ENCODE data around the gene FRMD4A. TPM values are rescaled to one million over a fixed set of nuclear protein-coding genes. Genes with fewer than 3 reads are reported as not detected.
A peak's percentile ranks its signal among the peaks of the same experiment; 100 is the strongest.

The FRMD4A gene
- total RNA-seq, 1 donor from 2014 or later = 20.2 TPM

- Histone ChIP-seq H3K9ac (no peak overlapping the region), H3K79me2 (ENCODE audit: low read depth) (no peaks in the 10 kb centered on the region), H3K4me1 (peaks cover 31% of the 10 kb centered on the region), H2AFZ (replicated peaks) (no peak overlapping the region), H3K27ac (no peak overlapping the region), H4K20me1 (ENCODE audit: low read depth) (no peaks in the 10 kb centered on the region), H3K4me2 (peak overlapping the region; percentile 28), H3K4me3 (no peak overlapping the region), H3F3A (ENCODE audit: low read depth) (peaks cover 16% of the 10 kb centered on the region), H3K36me3 (no peaks in the 10 kb centered on the region), H3K9me3 (ENCODE audit: low read depth) (no peaks in the 10 kb centered on the region), H3K27me3 (no peaks in the 10 kb centered on the region)
- Mint-ChIP-seq H3K27ac (no peak overlapping the region), H3K9me3 (no peaks in the 10 kb centered on the region), H3K27me3 (ENCODE audit: insufficient read depth, low read depth) (peaks cover 2% of the 10 kb centered on the region), H3K4me1 (peaks cover 63% of the 10 kb centered on the region), H3K36me3 (peaks cover 1% of the 10 kb centered on the region), H3K4me3 (no peak overlapping the region)
- no peak for DNase-seq (ENCODE audit: low spot score)
- TF ChIP-seq EZH2phosphoT487 (IDR thresholded peaks at IDR 0.05) = no peak
- no peak for TF ChIP-seq EZH2 (IDR thresholded peaks at IDR 0.05)
- TF ChIP-seq CTCF (IDR thresholded peaks at IDR 0.05) = no peak
Measured at GRCh38 chr10:13712837-13713581, 617.7 kb downstream of the FRMD4A start.

DNA sequence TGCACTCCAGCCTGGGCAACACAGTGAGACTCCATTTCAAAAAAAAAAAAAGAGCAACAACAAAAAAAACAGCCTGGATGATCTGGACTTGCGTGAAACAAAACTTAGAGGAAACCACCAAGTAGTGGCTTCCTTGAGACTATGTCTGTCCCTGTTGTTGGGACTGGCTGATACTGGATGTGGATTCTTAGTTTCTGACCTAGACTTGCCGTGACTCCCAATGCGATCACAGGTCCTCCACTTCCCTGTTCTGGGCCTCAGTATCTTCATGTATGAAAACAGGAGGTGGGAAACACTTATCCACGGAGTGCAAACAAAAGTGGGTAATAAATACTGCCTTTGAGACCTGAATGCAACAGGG is 618.3 kb downstream of the FRMD4A start:
- DNase-seq (ENCODE audit: low spot score) = no peak
- Histone ChIP-seq H3K9me3 (ENCODE audit: low read depth) (no peaks in the 10 kb centered on the region), H3K79me2 (ENCODE audit: low read depth) (no peaks in the 10 kb centered on the region), H3K27ac (no peak overlapping the region), H3K4me3 (no peak overlapping the region), H2AFZ (replicated peaks) (no peak overlapping the region), H4K20me1 (ENCODE audit: low read depth) (no peaks in the 10 kb centered on the region), H3F3A (ENCODE audit: low read depth) (peaks cover 21% of the 10 kb centered on the region), H3K36me3 (no peaks in the 10 kb centered on the region), H3K4me1 (peaks cover 35% of the 10 kb centered on the region), H3K9ac (no peak overlapping the region), H3K27me3 (no peaks in the 10 kb centered on the region), H3K4me2 (no peak overlapping the region)
- Mint-ChIP-seq H3K4me3 (no peak overlapping the region), H3K36me3 (peaks cover 1% of the 10 kb centered on the region), H3K27me3 (ENCODE audit: insufficient read depth, low read depth) (peaks cover 2% of the 10 kb centered on the region), H3K9me3 (no peaks in the 10 kb centered on the region), H3K27ac (no peak overlapping the region), H3K4me1 (peaks cover 64% of the 10 kb centered on the region)
- TF ChIP-seq EZH2phosphoT487 (IDR thresholded peaks at IDR 0.05) (no peak), EZH2 (IDR thresholded peaks at IDR 0.05) (no peak), CTCF (IDR thresholded peaks at IDR 0.05) (no peak)

DNA sequence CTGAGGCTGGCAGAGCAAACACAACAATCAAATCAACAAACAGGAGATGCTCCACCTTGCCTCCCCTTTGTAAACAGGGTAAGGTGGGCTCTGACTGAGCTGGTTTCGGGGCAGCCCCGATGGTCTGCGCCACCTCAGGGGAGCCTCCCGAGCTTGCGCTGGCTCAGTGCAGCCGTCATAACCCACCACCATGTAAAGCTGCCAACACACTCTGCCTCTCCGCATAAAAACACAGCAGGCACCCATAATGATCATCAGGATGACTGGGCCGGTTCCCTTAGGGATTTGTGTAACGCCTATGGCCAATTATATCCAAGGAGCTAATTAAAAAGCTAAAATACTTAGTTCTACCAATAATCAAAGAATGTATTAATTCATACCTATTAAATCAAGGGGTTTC is 619.4 kb downstream of the FRMD4A start:
- Histone ChIP-seq H3K27ac (no peak overlapping the region), H3K79me2 (ENCODE audit: low read depth) (peaks cover 3% of the 10 kb centered on the region), H3K27me3 (no peaks in the 10 kb centered on the region), H3K9ac (no peak overlapping the region), H3K9me3 (ENCODE audit: low read depth) (no peaks in the 10 kb centered on the region), H3F3A (ENCODE audit: low read depth) (peaks cover 29% of the 10 kb centered on the region), H3K4me3 (no peak overlapping the region), H3K4me2 (no peak overlapping the region), H3K4me1 (peaks cover 46% of the 10 kb centered on the region), H3K36me3 (no peaks in the 10 kb centered on the region), H4K20me1 (ENCODE audit: low read depth) (no peaks in the 10 kb centered on the region), H2AFZ (replicated peaks) (no peak overlapping the region)
- TF ChIP-seq EZH2phosphoT487 (IDR thresholded peaks at IDR 0.05) (no peak), CTCF (IDR thresholded peaks at IDR 0.05) (no peak), EZH2 (IDR thresholded peaks at IDR 0.05) (no peak)
- peaks cover 2% of the 10 kb centered on the region for H3K27me3 Mint-ChIP-seq (ENCODE audit: insufficient read depth, low read depth)
- H3K4me1 Mint-ChIP-seq = peaks cover 74% of the 10 kb centered on the region
- H3K9me3 Mint-ChIP-seq = no peaks in the 10 kb centered on the region
- DNase-seq (ENCODE audit: low spot score) = no peak
- H3K27ac Mint-ChIP-seq = peak overlapping the region; percentile 60
- H3K36me3 Mint-ChIP-seq = peaks cover 1% of the 10 kb centered on the region
- no peak overlapping the region for H3K4me3 Mint-ChIP-seq

Data from neural progenitor cell (in vitro differentiated cells).